Mesenchymal stem cell (in vitro differentiated cells and primary cell): Measurements from ENCODE around the gene CCDC122.

Experiments
- DNase-seq: peaks from one replicate; pipeline ENCODE4 v3.0.0-alpha.2; 2013
- H2AFZ ChIP-seq: one replicate; pipeline ENCODE4 v1.6.1; 2013; ENCODE audit warnings: low read depth, mild to moderate bottlenecking, control low read depth, inconsistent platforms, low read length, moderate library complexity
- H2AK5ac ChIP-seq: 2 replicates; pipeline ENCODE4 v1.6.1; 2013; ENCODE audit warnings: low read length, moderate library complexity, mild to moderate bottlenecking, inconsistent platforms; ENCODE audit not compliant: severe bottlenecking
- H2BK120ac ChIP-seq: one replicate; pipeline ENCODE4 v1.6.1; 2013; ENCODE audit warnings: low read depth, mild to moderate bottlenecking, inconsistent platforms, low read length, moderate library complexity
- H2BK12ac ChIP-seq, 2 experiments: one replicate each; pipeline ENCODE4 v1.6.1; 2013; ENCODE audit warnings: inconsistent platforms in 2 of 2, low read length in 2 of 2, mild to moderate bottlenecking in 2 of 2, moderate library complexity in 2 of 2, control low read depth in 1 of 2
- H2BK15ac ChIP-seq: one replicate; pipeline ENCODE4 v1.6.1; 2013; ENCODE audit warnings: mild to moderate bottlenecking, low read depth, inconsistent platforms; ENCODE audit not compliant: poor library complexity, severe bottlenecking
- H2BK5ac ChIP-seq: 2 replicates; pipeline ENCODE4 v1.6.1; 2013; ENCODE audit warnings: low read depth, mild to moderate bottlenecking, low read length, control low read depth, inconsistent platforms; ENCODE audit not compliant: poor library complexity, severe bottlenecking
- H3K14ac ChIP-seq, 2 experiments: one replicate each; pipeline ENCODE4 v1.6.1; 2013; ENCODE audit warnings: inconsistent platforms in 2 of 2, low read length in 2 of 2, control low read depth in 1 of 2, mild to moderate bottlenecking in 1 of 2, moderate library complexity in 1 of 2
- H3K18ac ChIP-seq, 2 experiments: one replicate each; pipeline ENCODE4 v1.6.1; 2013; ENCODE audit warnings: inconsistent platforms in 2 of 2, low read length in 2 of 2, control low read depth in 1 of 2, low read depth in 1 of 2, mild to moderate bottlenecking in 1 of 2
- H3K23ac ChIP-seq, 2 experiments: one replicate each; pipeline ENCODE4 v1.6.1; 2013; ENCODE audit warnings: inconsistent platforms in 2 of 2, low read length in 2 of 2, mild to moderate bottlenecking in 2 of 2, moderate library complexity in 2 of 2, control low read depth in 1 of 2
- H3K27ac ChIP-seq: 2 replicates; pipeline ENCODE4 v1.5.1; 2013; ENCODE audit warnings: mild to moderate bottlenecking, moderate library complexity, low read length, control low read depth, inconsistent platforms; ENCODE audit not compliant: poor library complexity, severe bottlenecking
- H3K27me3 ChIP-seq, 2 experiments: 2 replicates each; pipeline versions ENCODE4 v1.6.1 to v1.7.0; 2013; ENCODE audit warnings: low read length in 2 of 2, mild to moderate bottlenecking in 2 of 2, moderate library complexity in 2 of 2, control low read depth in 1 of 2, inconsistent platforms in 1 of 2; ENCODE audit not compliant: control insufficient read depth in 1 of 2, insufficient read depth in 1 of 2
- H3K36me3 ChIP-seq, 2 experiments: 2 replicates each; pipeline versions ENCODE4 v1.6.1 to v1.7.0; 2013; ENCODE audit warnings: low read length in 2 of 2, control low read depth in 1 of 2, inconsistent platforms in 1 of 2, low read depth in 1 of 2, mild to moderate bottlenecking in 1 of 2; ENCODE audit not compliant: insufficient read depth in 2 of 2, control insufficient read depth in 1 of 2
- H3K4ac ChIP-seq, 2 experiments: one replicate each; pipeline ENCODE4 v1.6.1; 2013; ENCODE audit warnings: inconsistent platforms in 2 of 2, low read length in 2 of 2, mild to moderate bottlenecking in 2 of 2, moderate library complexity in 2 of 2, control low read depth in 1 of 2, low read depth in 1 of 2
- H3K4me1 ChIP-seq: 2 replicates; pipeline ENCODE4 v1.6.1; 2013; ENCODE audit warnings: low read depth, low read length, control low read depth; ENCODE audit not compliant: control insufficient read depth, insufficient read depth
- H3K4me2 ChIP-seq: 2 replicates; pipeline ENCODE4 v1.6.1; 2013; ENCODE audit warnings: low read length, mild to moderate bottlenecking, inconsistent platforms; ENCODE audit not compliant: poor library complexity, severe bottlenecking
- H3K4me3 ChIP-seq, 2 experiments: 2 replicates each; pipeline versions ENCODE4 v1.5.1 to v1.7.0; 2013; ENCODE audit warnings: low read length in 2 of 2, mild to moderate bottlenecking in 2 of 2, control low read depth in 1 of 2, low read depth in 1 of 2; ENCODE audit not compliant: insufficient read depth in 1 of 2
- H3K79me1 ChIP-seq: replicated peaks from 2 replicates; pipeline ENCODE4 v1.6.1; 2013; ENCODE audit warnings: mild to moderate bottlenecking, control low read depth, low read length, inconsistent platforms; ENCODE audit not compliant: poor library complexity, severe bottlenecking
- H3K9ac ChIP-seq: 2 replicates; pipeline ENCODE4 v1.7.0; 2013; ENCODE audit warnings: mild to moderate bottlenecking, low read length, moderate library complexity
- H3K9me3 ChIP-seq: 2 replicates; pipeline ENCODE4 v1.7.0; 2013; ENCODE audit warnings: mild to moderate bottlenecking, low read length; ENCODE audit not compliant: control insufficient read depth
- H4K8ac ChIP-seq: one replicate; pipeline ENCODE4 v1.6.1; 2013; ENCODE audit warnings: inconsistent platforms, mild to moderate bottlenecking, low read length, moderate library complexity
- H4K91ac ChIP-seq: one replicate; pipeline ENCODE4 v1.6.1; 2013; ENCODE audit warnings: mild to moderate bottlenecking, low read length, inconsistent platforms
- WGBS: methylation state at CpG from one replicate; pipeline ENCODE4 v1.1.7; 2013; ENCODE audit warnings: mixed read lengths; 5-methylcytosine and 5-hydroxymethylcytosine counted together

Gene CCDC122

GRCh38 chr13:43881580-43881979 is 2.0 kb upstream of the CCDC122 start:
- H3K4me2 ChIP-seq = no peak overlapping the region
- H2AK5ac ChIP-seq = no peak overlapping the region
- peaks cover 8% of the 10 kb centered on the region for H3K4me1 ChIP-seq
- H2BK120ac ChIP-seq = no peak overlapping the region
- peaks cover 0 to 45% of the 10 kb centered on the region in 2 experiments for H3K36me3 ChIP-seq
- no peak overlapping the region for H4K8ac ChIP-seq
- no peak overlapping the region for H2BK15ac ChIP-seq
- no peak overlapping the region for H2BK12ac ChIP-seq
- no peaks in the 10 kb centered on the region for H3K27me3 ChIP-seq
- no peak overlapping the region for H3K27ac ChIP-seq
- no peak overlapping the region for H2BK5ac ChIP-seq
- DNase-seq = no peak
- no peaks in the 10 kb centered on the region for H3K9me3 ChIP-seq
- peaks cover 6% of the 10 kb centered on the region for H3K79me1 ChIP-seq
- H2AFZ ChIP-seq = no peak overlapping the region
- H3K14ac ChIP-seq = no peak overlapping the region
- no peak overlapping the region for H4K91ac ChIP-seq
- no peak overlapping the region for H3K4ac ChIP-seq
- peak overlapping the region in 1 of 2 experiments; percentile 91 for H3K4me3 ChIP-seq
- H3K18ac ChIP-seq = no peak overlapping the region
- peak overlapping the region; percentile 95 for H3K9ac ChIP-seq
- no peak overlapping the region for H3K23ac ChIP-seq

- Histone ChIP-seq H2AK5ac (no peak overlapping the region), H3K14ac (no peak overlapping the region), H2BK120ac (no peak overlapping the region), H3K4me1 (peaks cover 8% of the 10 kb centered on the region), H3K9ac (peak overlapping the region; percentile 95), H3K4me2 (no peak overlapping the region), H3K18ac (no peak overlapping the region), H3K36me3 (peaks cover 0 to 40% of the 10 kb centered on the region in 2 experiments), H2BK5ac (no peak overlapping the region), H3K27ac (no peak overlapping the region), H3K27me3 (no peaks in the 10 kb centered on the region), H3K4ac (no peak overlapping the region), H3K9me3 (no peaks in the 10 kb centered on the region), H2AFZ (no peak overlapping the region), H4K91ac (no peak overlapping the region), H3K4me3 (peak overlapping the region in 1 of 2 experiments; percentile 91), H3K79me1 (peaks cover 6% of the 10 kb centered on the region), H2BK15ac (no peak overlapping the region), H4K8ac (no peak overlapping the region), H3K23ac (no peak overlapping the region), H2BK12ac (no peak overlapping the region)
- DNase-seq = no peak
Measured at GRCh38 chr13:43880926-43881325, 1.4 kb upstream of the CCDC122 start.

GRCh38 chr13:43880214-43880855 is 795 bp upstream of the CCDC122 start:
- H3K18ac ChIP-seq = peak overlapping the region; percentile 95 to 100
- H3K27ac ChIP-seq = no peak overlapping the region
- H3K36me3 ChIP-seq = peaks cover 0 to 34% of the 10 kb centered on the region in 2 experiments
- peak overlapping the region; percentile 95 for H3K9ac ChIP-seq
- H2AFZ ChIP-seq = no peak overlapping the region
- peak overlapping the region; percentile 95 to 99 for H3K4ac ChIP-seq
- peak overlapping the region; percentile 95 for H4K8ac ChIP-seq
- H4K91ac ChIP-seq = peak overlapping the region; percentile 99
- H2BK15ac ChIP-seq = peak overlapping the region; percentile 100
- no peaks in the 10 kb centered on the region for H3K27me3 ChIP-seq
- peaks cover 6% of the 10 kb centered on the region for H3K79me1 ChIP-seq
- H3K9me3 ChIP-seq = no peaks in the 10 kb centered on the region
- peak overlapping the region; percentile 95 for H3K4me2 ChIP-seq
- peaks cover 8% of the 10 kb centered on the region for H3K4me1 ChIP-seq
- peak; percentile 42 for DNase-seq
- peak overlapping the region; percentile 79 to 91 for H3K4me3 ChIP-seq
- no peak overlapping the region for H2AK5ac ChIP-seq
- peak overlapping the region; percentile 98 for H2BK120ac ChIP-seq
- H3K23ac ChIP-seq = no peak overlapping the region
- no peak overlapping the region for H2BK5ac ChIP-seq
- H3K14ac ChIP-seq = peak overlapping the region in 1 of 2 experiments; percentile 62
- 27% methylated on average over 14 of the region's 15 CpGs for WGBS
- peak overlapping the region; percentile 15 to 97 for H2BK12ac ChIP-seq

GRCh38 chr13:43879755-43880181 is 228 bp upstream of the CCDC122 start, which contains the start of gene LACC1:
TSS of gene LACC1 (plus strand) at chr13:43879904. CDS start at chr13:43880986, 1,082 bp downstream.
- Histone ChIP-seq H4K91ac (peak within 1 kb of the TSS; percentile 99), H3K9ac (peak within 1 kb of the TSS; percentile 95), H2AFZ (peak within 1 kb of the TSS; percentile 58), H3K4me2 (peak within 1 kb of the TSS; percentile 95), H2BK12ac (peak within 1 kb of the TSS; percentile 15 to 97), H3K36me3 (peaks cover 0 to 28% of the 10 kb centered on the region in 2 experiments), H2BK120ac (peak within 1 kb of the TSS; percentile 98), H2AK5ac (no peak within 1 kb of the TSS), H3K23ac (peak within 1 kb of the TSS; percentile 37 to 98), H4K8ac (peak within 1 kb of the TSS; percentile 95), H2BK5ac (peak within 1 kb of the TSS; percentile 66), H2BK15ac (peak within 1 kb of the TSS; percentile 100), H3K14ac (peak within 1 kb of the TSS; percentile 61 to 62), H3K27ac (peak within 1 kb of the TSS; percentile 43), H3K27me3 (no peaks in the 10 kb centered on the region), H3K4ac (peak within 1 kb of the TSS; percentile 95 to 99), H3K4me3 (peak within 1 kb of the TSS; percentile 79 to 91), H3K4me1 (peaks cover 8% of the 10 kb centered on the region), H3K9me3 (no peaks in the 10 kb centered on the region), H3K79me1 (peaks cover 6% of the 10 kb centered on the region), H3K18ac (peak within 1 kb of the TSS; percentile 95 to 100)
- DNase-seq = no peak
- WGBS = under 1% methylated on average over 31 of the region's 48 CpGs
